Osteocyte (in vitro differentiated cells): ENCODE results near the gene FOXN3. TPM values are rescaled to one million over a fixed set of nuclear protein-coding genes. Genes with fewer than 3 reads are reported as not detected.
A peak's percentile ranks its signal among the peaks of the same experiment; 100 is the strongest.

Experiments used
- DNase-seq: peaks from one replicate; pipeline ENCODE4 v3.0.0; 2021; ENCODE audit warnings: mixed read lengths; ENCODE audit not compliant: unreplicated experiment; ENCODE audit errors: extremely low spot score
- H3K27ac Mint-ChIP-seq: one replicate; pipeline ENCODE4 v1.8.0; 2021; ENCODE audit warnings: mild to moderate bottlenecking, mixed read lengths; ENCODE audit not compliant: unreplicated experiment
- H3K27me3 Mint-ChIP-seq: one replicate; pipeline ENCODE4 v1.8.0; 2021; ENCODE audit warnings: mixed read lengths; ENCODE audit not compliant: unreplicated experiment
- H3K36me3 Mint-ChIP-seq: one replicate; pipeline ENCODE4 v1.8.0; 2021; ENCODE audit warnings: mixed read lengths; ENCODE audit not compliant: unreplicated experiment
- H3K4me1 Mint-ChIP-seq: one replicate; pipeline ENCODE4 v1.8.0; 2021; ENCODE audit warnings: mixed read lengths; ENCODE audit not compliant: unreplicated experiment
- H3K4me3 Mint-ChIP-seq: one replicate; pipeline ENCODE4 v1.8.0; 2021; ENCODE audit warnings: mild to moderate bottlenecking, moderate library complexity, mixed read lengths; ENCODE audit not compliant: unreplicated experiment
- H3K9me3 Mint-ChIP-seq: one replicate; pipeline ENCODE4 v1.8.0; 2021; ENCODE audit warnings: mixed read lengths; ENCODE audit not compliant: unreplicated experiment
- CTCF ChIP-seq: fragments of 200-600 bp; sonication (generic); IDR thresholded peaks from 2 replicates; pipeline ENCODE4 v1.5.0; 2021; ENCODE audit warnings: antibody characterized with exemption, mild to moderate bottlenecking, moderate library complexity
- total RNA-seq: library from RNA; stranded (reverse); gene quantifications from 2 replicates; pipeline ENCODE4 v1.2.1, GENCODE V29; 2021

Gene FOXN3
- total RNA-seq, 1 donor from 2014 or later = 120 TPM

- Mint-ChIP-seq H3K9me3 (no peaks in the 10 kb centered on the region), H3K27ac (no peak overlapping the region)
Observed at GRCh38 chr14:89392181-89392580, 24.9 kb downstream of the FOXN3 start.

GRCh38 chr14:89391556-89391955, 25.5 kb downstream of the FOXN3 start:
- no peak overlapping the region for H3K27ac Mint-ChIP-seq

More at GRCh38 chr14:89392181-89392580, 24.9 kb downstream of the FOXN3 start:
- DNase-seq = no peak
- Mint-ChIP-seq H3K4me1 (peaks cover 13% of the 10 kb centered on the region), H3K4me3 (no peak overlapping the region), H3K27me3 (no peaks in the 10 kb centered on the region), H3K36me3 (peaks cover 5% of the 10 kb centered on the region)
- TF ChIP-seq CTCF = no peak

GRCh38 chr14:89391123-89391522, 25.9 kb downstream of the FOXN3 start:
- no peak overlapping the region for H3K4me3 Mint-ChIP-seq
- no peaks in the 10 kb centered on the region for H3K9me3 Mint-ChIP-seq
- DNase-seq = no peak
- no peak overlapping the region for H3K27ac Mint-ChIP-seq
- no peak for TF ChIP-seq CTCF
- peaks cover 13% of the 10 kb centered on the region for H3K4me1 Mint-ChIP-seq
- H3K36me3 Mint-ChIP-seq = peaks cover 4% of the 10 kb centered on the region
- H3K27me3 Mint-ChIP-seq = no peaks in the 10 kb centered on the region

More at GRCh38 chr14:89391556-89391955, 25.5 kb downstream of the FOXN3 start:
- DNase-seq = no peak
- no peaks in the 10 kb centered on the region for H3K27me3 Mint-ChIP-seq
- no peak overlapping the region for H3K4me3 Mint-ChIP-seq
- no peak for TF ChIP-seq CTCF
- H3K4me1 Mint-ChIP-seq = peaks cover 13% of the 10 kb centered on the region
- no peaks in the 10 kb centered on the region for H3K9me3 Mint-ChIP-seq
- peaks cover 5% of the 10 kb centered on the region for H3K36me3 Mint-ChIP-seq

- Mint-ChIP-seq H3K4me3 (no peak overlapping the region), H3K9me3 (no peaks in the 10 kb centered on the region), H3K36me3 (no peaks in the 10 kb centered on the region), H3K4me1 (peaks cover 18% of the 10 kb centered on the region), H3K27ac (peak overlapping the region; percentile 6), H3K27me3 (no peaks in the 10 kb centered on the region)
- DNase-seq = no peak
- peak; percentile 59 for TF ChIP-seq CTCF
Observed at GRCh38 chr14:89388853-89389252, 28.2 kb downstream of the FOXN3 start.

- Mint-ChIP-seq H3K27me3 (no peaks in the 10 kb centered on the region), H3K4me1 (peaks cover 18% of the 10 kb centered on the region), H3K36me3 (peaks cover 1% of the 10 kb centered on the region), H3K27ac (no peak overlapping the region), H3K9me3 (no peaks in the 10 kb centered on the region), H3K4me3 (no peak overlapping the region)
- no peak for DNase-seq
- TF ChIP-seq CTCF = no peak
Observed at GRCh38 chr14:89387922-89388685, 28.9 kb downstream of the FOXN3 start.
